Activated CD4-positive, CD25-positive, alpha-beta regulatory T cell treated with anti-CD3 and anti-CD28 coated beads, Interleukin-2, amount 50 U/mL, for 16 hours (primary cell): ENCODE data around the gene SYT17.

Source experiments
- DNase-seq: peaks from one replicate; pipeline ENCODE4 v3.0.0-alpha.2; 2020; ENCODE audit warnings: low read depth, low spot score

SYT17 gene

DNA sequence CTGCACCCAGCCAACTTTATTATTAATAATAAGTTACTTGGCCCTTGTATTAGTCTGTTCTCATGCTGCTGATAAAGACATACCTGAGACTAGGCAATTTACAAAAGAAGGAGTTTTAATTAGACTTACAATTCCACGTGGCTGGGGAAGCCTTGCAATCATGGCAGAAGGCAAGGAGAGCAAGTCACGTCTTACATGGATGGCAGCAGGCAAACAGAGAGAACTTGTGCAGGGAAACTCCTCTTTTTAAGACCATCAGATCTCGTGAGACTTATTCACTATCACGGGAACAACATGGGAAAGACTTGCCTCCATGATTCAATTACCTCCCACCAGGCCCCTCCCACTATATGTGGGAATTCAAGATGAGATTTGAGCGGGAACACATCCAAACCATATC is 47.7 kb downstream of the SYT17 start:
- DNase-seq = no peak

GRCh38 chr16:19218581-19218980 is 50.5 kb downstream of the SYT17 start:
- DNase-seq = no peak

- DNase-seq = no peak
Observed at GRCh38 chr16:19219836-19220235, 51.8 kb downstream of the SYT17 start.

DNA sequence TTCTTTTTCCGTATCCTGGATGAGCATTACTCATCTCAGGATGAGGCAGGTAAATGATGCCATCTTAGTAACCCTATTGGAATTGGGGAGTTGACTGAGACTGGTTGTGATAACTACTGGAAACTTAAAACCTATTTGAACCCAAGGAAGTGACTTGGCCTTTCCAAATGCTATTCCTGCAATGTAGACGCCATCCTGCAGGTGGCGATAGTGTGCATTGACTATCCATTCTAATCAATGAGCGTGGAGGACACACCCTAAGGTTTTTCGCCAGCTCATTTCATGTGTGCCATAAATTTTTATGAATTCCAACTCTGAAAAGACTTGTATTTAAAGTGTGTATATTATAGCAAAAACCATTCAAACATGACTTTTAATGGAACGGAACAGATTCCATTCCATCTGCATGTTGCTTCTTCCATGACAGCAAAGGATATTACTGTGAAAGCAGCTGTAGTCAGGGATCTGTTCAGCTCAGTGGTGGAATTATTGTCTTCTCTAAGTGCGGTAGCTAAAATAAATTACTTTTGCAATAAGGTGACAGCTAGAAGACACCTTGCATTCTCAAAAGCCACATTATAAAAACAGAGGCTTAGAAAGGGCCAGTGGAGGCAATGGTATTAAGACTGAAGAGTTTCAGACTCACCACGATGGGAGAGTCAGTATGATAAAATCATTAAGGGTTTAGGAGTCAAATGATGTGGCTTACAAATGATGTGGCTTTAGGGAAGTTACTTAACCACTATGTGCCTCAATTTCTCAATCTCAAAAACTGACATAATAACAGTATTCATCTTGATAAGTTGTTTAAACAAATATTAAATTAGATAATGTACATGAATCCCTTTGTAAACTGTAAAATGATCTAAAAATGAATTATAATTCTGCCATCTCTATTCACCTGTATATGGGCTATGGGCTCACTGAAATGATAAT is 55.5 kb downstream of the SYT17 start:
- no peak for DNase-seq

GRCh38 chr16:19225651-19226050 is 57.6 kb downstream of the SYT17 start:
- DNase-seq = no peak

DNA sequence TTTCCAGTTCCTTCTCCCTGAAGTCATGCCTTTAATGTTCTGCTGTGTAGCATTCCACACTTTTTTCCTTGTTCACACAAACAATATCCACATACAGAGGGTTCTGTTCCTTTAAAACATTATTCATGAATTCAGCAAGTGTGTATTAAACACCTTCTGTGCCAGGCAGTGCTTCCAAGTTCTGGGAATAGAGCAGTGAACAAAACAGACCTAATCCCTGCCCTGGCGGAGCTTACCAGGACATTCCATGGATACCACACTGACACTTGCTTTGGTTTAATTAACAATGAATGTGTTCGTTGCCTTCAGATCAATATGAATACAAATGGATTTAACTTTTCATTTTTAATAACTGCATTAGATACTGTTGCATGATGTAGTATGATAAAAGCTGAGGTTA is 59.6 kb downstream of the SYT17 start:
- no peak for DNase-seq

DNA sequence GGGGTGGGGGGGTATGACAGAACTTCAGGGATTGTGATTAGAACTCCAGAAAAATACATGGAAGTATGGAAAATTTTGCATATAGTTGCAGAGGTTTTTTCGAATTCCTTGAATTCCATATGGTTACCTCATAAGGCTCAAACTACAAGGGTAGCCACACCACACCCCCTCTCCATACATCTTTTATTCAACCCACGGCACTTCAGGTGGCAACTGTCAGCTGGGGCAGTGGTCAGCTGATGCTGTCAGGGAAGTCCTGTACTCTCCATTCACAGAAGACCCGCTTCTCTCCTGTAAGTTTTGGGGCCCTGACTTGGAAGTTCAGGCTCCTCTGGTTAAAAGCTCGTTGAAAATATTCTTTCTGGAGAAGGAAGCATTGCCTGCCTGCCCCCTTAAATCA is 60.0 kb downstream of the SYT17 start:
- no peak for DNase-seq

- DNase-seq = no peak
Observed at GRCh38 chr16:19228575-19228974, 60.5 kb downstream of the SYT17 start.

DNA sequence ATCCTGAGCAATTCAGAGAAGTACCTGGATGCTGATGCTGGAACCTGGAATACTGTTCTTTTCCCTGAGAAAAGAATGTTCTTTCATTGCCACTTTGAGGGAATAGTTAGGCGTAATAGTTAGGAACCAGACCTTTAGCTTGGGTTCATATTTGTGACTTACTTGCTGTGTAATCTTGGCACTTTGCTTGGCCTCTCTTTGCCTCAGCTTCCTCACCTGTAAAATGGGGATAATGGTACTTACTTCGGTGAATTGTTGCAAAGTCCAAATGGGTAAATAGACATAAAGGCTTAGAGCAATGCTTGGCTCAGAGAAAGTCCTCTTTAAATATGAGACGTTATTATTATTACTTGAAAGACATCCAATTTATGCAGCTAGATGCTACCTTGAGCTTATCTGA is 62.5 kb downstream of the SYT17 start:
- no peak for DNase-seq

- DNase-seq = no peak
Observed at GRCh38 chr16:19231881-19232280, 63.8 kb downstream of the SYT17 start.

DNA sequence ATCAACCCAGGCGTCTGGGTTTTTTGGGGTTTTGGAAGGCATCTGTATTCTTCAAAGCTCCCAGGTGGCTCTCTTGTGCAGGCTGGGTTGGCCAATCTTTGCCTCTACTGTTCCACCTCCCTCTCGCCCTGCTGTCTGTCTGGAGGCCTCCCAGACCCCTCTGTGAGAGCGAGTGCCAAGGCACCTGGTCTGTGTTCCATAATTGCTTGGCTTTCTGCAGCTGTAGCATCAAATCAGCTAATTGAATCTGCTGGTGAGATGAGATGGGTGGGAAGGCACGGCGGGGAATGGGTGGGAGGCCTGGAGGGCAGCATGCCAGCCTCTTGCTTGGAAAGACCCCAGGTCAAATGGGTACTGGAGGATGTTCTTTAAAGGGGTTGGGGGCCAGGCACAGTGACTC is 64.9 kb downstream of the SYT17 start:
- DNase-seq = no peak

DNA sequence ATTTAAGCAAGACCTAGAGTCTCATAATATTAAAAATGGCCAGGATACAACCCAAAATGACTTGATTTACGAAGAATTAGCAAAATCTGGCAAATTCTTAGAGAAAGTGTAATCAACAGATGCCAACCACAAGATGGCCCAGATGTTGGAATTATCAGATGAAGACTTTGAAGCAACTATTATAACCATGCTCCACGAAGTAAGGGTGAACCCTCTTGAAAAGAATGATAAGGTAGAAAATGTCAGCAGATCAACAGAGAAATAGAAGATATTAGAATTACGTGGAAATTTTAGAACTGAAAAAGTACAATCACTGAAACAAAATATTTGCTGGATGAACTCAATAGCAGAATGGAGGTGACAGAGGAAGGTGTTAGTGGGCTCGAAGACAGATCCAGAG is 67.4 kb downstream of the SYT17 start:
- no peak for DNase-seq

GRCh38 chr16:19235886-19236285 is 67.8 kb downstream of the SYT17 start:
- DNase-seq = no peak

DNA sequence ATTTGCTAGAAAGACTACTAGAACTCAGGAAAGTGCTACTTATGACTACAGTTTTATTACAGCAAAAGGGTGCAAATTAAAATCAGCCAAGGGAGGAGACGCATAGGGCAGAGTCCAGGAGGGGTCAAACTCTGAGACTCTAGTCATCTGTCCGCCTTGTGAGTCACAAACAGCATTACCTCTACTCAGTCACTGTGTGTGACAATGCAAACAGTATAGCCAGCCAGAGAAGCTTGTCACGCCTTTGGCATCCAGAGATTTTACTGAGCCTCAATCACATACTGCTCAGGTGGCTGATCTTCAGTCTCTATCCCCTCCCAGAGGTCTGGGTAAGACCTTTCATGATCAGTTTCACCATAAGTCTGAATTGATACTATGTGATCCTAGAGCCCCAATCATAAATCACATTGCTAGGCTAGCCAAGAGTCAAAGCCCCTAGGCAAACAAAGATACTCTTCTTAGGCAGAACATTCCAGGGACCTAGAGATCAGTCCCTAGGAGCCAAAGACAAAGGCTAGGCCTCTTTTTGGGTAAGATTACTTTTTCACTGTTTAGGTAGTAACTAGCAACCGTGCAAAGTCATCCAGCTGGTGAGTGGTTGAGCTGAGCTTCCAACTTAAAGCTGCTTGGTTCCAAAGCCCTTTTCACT is 68.6 kb downstream of the SYT17 start:
- DNase-seq = no peak

DNA sequence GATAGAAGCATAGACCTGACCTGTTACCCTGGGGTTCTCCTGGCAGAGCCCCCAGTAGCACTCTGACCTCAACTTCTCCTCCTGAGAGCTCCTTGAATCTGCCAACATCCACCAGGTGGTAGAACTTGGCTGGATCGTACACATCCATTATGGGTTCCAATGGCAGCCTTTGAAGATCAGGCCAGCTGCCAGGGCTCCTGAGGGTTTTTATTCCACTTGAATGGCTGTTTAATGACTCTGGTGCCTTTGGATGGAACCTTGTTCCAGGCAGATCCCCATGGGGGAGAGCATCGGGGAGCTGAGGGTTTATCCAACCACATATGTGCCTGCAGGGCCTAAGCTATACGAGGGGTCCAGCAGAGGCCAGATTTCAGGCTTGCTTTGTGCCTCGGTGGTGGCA is 70.4 kb downstream of the SYT17 start:
- DNase-seq = no peak

DNA sequence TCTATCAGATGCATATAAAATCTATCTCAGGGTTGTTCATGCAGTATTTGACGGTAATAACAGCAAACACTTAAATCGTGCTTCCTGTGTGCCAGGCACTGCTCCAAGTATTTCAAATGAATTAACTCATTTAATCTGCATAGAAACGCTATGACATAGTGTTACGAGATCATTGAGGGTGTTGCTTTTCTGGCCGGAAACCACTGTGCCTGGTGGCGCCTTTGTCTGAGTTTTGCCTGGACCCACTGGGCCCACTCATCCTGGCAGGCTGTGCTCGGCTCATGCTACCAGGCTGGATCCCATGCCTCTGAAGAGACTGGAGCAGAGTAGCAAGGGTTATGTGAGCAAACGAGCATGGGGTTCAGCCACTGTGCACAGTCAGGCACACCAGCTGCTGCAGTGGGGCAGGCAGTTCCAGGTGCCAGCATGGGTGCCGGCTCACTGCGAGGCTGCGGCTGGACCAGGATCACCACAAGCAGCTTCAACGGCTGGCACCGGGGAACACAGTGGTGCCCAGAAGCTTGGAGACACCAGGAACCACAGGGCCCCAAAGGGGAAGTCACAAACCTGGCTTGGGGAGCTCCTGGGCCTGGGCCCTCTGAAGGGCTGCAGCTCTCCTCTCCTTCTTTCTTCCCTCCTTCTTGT is 71.6 kb downstream of the SYT17 start:
- DNase-seq = no peak

DNA sequence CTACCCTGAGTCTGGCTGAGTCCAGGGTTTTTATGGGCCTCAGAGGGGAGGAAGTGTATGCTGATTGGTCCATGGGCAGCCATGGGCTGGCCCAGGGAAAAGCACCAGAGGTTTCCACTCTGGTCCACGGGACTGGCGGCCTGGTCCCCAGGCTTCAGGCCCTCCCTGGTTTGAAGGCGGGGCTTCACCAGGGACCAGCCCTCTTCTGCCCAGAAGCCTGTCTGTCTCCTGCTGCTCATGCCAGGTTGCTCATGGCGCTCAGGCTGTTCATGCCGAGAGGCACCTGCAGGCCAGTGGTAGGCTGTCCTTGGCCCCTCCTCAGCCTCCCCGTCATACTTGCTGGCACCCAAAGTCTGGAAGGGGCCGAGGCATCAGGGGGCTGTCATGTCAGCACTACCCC is 72.5 kb downstream of the SYT17 start:
- no peak for DNase-seq

DNA sequence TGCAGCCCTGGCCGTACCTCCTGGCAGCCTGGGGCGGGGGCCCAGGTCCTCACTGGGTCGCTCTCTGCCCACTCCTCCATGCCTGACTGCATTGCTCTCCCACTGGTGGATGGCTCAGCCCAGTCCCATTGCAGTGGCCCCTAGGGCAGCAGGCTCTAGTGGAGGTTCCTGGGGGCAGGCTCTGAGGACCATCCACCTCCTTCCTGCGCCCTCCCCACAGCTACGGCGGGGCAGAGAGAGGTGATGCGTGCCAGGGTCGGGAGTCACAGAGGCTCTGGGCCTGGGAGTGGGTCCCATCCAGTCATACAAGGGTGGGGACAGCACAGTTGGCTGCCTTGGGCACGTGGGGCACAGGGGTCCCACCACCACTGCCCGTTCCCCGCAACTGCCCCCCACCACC is 73.5 kb downstream of the SYT17 start:
- no peak for DNase-seq

DNA sequence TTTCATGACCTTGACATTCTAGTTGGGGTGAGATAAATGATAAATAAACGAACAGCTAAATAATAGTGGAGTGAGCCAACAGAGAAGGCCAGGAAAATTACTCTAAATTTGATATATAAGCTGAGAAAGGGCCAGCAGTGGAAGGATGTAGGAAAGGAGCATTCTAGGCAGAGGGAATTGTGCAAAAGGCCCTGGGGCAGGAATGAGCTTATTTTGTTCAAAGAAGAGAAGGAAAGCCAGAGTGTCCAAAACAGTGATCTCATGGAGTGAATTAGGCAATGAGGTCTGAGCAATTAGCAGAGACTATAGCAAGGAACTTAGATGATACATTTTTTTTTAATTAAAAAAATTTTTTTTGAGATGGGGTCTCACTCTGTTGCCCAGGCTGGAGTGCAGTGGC is 74.1 kb downstream of the SYT17 start:
- DNase-seq = no peak

- no peak for DNase-seq
Observed at GRCh38 chr16:19242987-19243575, 75.0 kb downstream of the SYT17 start.

DNA sequence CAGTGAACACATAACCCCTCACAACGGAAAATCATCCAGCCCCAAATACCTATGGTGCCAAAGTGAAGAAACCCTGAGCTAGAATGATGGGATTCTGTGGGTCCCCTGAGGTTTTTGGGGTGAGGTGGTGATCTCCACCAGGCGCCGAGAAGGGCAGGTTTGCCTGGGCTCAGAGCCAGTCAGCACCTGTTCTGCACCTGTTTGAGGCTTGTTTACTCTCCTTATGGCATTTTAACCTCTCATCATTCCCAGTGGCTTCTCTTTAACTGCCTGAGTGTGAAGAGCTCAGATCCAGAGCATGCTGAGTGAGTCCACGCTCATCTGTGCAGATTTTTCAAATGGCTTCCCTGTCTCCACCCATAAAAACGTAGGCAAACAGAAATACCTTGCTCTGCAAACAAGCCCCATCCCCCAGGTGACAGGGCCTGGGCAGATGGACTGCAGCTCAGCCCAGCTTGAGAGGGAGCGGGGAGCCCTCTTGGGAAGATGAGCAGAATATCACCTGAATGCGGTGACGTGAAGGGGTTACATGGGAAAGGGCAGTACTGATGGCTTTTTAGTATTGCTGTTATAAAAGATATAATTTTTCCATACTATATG is 77.4 kb downstream of the SYT17 start:
- DNase-seq = no peak

GRCh38 chr16:19252904-19253303 is 84.9 kb downstream of the SYT17 start:
- no peak for DNase-seq
